ENCODE results near the gene GREB1.

GREB1 gene

DNA sequence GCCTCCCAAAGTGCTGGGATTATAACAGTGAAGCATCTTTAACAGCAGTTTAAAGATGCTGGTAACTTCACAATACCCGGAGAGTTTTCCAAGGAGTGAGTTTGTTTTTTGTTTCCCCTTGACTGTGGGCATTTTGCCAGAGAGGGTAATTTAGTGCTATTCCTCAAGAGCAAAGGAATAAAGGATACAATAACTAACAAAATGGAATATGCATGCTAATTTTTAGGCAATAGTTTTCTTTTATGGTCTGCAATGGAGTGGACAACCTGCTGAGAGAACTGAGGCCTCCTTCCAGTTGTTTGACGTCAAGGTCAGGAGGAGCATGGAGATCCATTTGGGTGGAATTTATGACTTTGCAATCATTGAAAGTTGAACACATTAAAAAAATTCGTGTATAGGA lies 15.9 kb upstream of the GREB1 start:
- TF ChIP-seq, protein P1, sequence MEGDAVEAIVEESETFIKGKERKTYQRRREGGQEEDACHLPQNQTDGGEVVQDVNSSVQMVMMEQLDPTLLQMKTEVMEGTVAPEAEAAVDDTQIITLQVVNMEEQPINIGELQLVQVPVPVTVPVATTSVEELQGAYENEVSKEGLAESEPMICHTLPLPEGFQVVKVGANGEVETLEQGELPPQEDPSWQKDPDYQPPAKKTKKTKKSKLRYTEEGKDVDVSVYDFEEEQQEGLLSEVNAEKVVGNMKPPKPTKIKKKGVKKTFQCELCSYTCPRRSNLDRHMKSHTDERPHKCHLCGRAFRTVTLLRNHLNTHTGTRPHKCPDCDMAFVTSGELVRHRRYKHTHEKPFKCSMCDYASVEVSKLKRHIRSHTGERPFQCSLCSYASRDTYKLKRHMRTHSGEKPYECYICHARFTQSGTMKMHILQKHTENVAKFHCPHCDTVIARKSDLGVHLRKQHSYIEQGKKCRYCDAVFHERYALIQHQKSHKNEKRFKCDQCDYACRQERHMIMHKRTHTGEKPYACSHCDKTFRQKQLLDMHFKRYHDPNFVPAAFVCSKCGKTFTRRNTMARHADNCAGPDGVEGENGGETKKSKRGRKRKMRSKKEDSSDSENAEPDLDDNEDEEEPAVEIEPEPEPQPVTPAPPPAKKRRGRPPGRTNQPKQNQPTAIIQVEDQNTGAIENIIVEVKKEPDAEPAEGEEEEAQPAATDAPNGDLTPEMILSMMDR (IDR thresholded peaks at IDR 0.05; ENCODE audit: low read depth, low read length): no peak
- DNase-seq (ENCODE audit: extremely low read depth, low read depth): no peak

DNA sequence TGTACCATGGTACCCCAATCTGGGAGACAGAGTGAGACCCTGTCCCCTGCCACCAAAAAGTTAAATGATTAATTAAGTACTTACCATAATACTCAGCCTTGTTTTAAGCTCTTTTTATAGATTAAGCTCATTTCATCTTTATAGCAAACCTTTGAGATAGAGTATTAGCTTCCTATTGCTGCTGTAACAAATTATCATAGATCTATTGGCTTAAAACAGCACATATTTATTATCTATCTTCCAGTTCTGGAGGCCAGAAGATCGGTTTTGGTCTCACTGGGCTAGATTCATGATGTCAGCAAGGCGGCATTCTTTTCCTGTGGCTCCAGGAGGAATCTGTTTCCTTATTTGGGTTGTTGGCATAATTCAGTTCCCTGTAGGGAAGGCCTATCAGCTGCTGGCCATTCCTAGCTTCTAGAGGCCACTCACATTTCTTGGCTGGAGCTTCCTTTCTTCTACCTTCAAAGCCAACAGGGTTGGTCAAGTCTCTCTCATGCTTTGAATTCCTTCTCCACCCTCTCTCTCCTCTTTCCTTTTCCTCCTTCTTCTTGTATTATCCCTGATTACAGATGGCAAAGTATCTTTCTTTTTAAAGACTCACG lies 13.7 kb upstream of the GREB1 start:
- TF ChIP-seq, protein P1 (IDR thresholded peaks at IDR 0.05; ENCODE audit: low read depth, low read length): no peak
- DNase-seq (ENCODE audit: extremely low read depth, low read depth): no peak

DNA sequence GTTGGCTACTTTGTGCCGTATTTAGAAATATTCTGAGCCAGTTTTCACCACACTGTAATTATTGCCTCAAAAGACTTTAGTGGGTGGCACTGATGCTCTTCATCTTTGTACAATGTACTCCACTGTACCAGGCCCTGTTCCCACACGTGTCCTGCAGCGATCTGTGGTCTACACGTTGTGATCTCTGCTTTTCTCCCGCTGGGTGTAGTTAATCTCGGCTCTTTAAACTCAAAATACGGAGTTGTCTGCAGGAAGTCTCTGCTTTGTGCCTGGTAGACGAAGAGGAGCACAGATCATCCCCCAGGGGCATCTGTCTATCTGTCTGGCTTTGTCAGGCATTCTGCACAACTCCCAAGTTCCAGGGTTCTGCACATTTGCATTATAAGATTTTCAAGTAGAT lies 12.1 kb upstream of the GREB1 start:
- no peak for DNase-seq (ENCODE audit: extremely low read depth, low read depth)
- TF ChIP-seq, protein P1 (IDR thresholded peaks at IDR 0.05; ENCODE audit: low read depth, low read length): no peak

DNA sequence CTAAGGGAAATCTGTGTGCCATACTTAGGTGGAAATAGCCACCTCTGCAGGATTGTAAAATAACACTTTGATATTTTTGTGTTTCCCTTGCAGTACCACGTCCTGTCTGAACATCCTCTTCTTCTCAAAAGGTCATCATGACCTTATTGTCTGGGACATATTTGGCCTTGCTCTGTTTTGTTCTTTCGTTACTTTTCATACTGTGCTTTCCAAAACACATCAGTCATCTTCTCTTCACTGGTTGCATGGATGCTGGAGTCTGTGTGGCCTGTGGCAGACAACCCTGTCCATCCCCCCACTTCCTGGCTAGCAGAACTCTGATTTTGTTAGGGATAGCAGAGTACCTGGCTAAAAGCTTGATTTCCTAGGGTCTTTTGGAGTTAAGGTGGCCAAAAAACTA lies 9.4 kb upstream of the GREB1 start:
- TF ChIP-seq, protein P1 (IDR thresholded peaks at IDR 0.05; ENCODE audit: low read depth, low read length): no peak
- no peak for DNase-seq (ENCODE audit: extremely low read depth, low read depth)

DNA sequence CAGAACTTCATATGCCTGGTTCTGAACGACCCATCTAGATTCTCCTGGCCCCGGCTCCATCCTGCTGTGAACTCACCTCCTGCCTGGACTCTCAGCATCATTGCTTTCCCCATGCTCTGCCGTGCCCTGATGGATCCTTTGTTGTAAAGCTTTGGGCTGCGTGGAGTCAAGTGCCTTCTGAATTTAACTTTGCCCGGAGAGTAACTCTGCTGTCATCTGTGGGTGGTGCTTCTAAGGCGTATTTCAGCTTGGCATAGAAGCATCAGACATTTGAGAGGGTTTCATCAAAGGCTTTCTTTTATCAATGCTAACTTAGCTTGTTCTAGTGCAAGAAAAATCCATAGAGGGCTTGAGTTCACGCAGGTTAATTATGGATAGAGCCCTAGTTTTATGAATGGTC lies 8.1 kb upstream of the GREB1 start:
- TF ChIP-seq, protein P1 (IDR thresholded peaks at IDR 0.05; ENCODE audit: low read depth, low read length): no peak
- DNase-seq (ENCODE audit: extremely low read depth, low read depth): no peak

DNA sequence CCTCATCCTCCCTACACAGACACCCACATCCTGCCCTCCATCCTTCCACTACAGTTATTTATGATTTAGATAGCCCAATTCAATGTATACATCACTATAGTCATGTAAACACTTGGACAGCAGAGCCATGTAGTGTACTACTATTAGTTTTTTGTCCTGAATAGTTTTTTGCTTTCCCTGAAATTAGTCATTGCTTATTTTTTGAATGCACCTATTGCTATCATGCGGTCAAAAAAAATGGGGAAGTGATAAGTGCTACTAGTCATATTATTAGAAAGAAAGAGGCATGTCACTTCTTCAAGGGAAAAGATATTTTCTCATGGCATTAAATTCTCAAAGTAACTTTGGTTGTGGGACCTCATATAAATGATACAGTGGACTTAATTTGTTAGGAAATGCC lies 6.8 kb upstream of the GREB1 start:
- DNase-seq (ENCODE audit: extremely low read depth, low read depth): no peak

DNA sequence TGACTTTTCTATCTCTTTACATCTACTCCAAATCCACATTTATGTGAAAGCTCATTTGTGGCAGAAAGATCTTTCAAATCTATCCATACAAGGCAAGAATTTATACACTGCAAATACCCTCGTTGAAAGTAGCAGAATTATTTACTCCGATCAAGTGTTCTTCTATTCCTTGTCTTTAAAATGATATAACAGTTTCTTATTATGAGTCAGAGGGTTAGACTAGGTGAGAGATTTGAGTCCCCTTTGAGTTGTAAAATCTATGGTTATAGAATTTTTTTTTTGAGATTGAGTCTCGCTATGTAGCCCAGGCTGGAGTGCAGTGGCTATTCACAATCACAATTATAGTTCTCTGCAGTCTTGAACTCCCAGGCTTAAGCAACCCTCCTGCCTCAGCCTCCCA lies 5.6 kb upstream of the GREB1 start:
- no peak for DNase-seq (ENCODE audit: extremely low read depth, low read depth)
- TF ChIP-seq, protein P1 (IDR thresholded peaks at IDR 0.05; ENCODE audit: low read depth, low read length): no peak

More for the DNA sequence above, 6.8 kb upstream of the GREB1 start:
- TF ChIP-seq, protein P1 (IDR thresholded peaks at IDR 0.05; ENCODE audit: low read depth, low read length): no peak
